NCI-H226 (cell line): ENCODE results near the gene SAMD7.
A peak's percentile ranks its signal among the peaks of the same experiment; 100 is the strongest.

Experiments used
- DNase-seq: peaks from one replicate; pipeline ENCODE4 v3.0.0-alpha.2; 2015

Gene SAMD7, protein sequence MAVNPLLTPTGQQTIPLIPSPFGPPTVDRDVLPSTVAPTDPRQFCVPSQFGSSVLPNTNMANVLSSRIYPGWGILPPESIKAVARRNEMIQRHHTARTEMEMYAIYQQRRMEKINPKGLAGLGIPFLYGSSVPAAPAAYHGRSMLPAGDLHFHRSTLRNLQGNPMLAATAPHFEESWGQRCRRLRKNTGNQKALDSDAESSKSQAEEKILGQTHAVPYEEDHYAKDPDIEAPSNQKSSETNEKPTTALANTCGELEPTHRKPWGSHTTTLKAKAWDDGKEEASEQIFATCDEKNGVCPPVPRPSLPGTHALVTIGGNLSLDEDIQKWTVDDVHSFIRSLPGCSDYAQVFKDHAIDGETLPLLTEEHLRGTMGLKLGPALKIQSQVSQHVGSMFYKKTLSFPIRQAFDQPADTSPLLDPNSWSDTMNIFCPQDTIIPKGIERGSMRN

DNA sequence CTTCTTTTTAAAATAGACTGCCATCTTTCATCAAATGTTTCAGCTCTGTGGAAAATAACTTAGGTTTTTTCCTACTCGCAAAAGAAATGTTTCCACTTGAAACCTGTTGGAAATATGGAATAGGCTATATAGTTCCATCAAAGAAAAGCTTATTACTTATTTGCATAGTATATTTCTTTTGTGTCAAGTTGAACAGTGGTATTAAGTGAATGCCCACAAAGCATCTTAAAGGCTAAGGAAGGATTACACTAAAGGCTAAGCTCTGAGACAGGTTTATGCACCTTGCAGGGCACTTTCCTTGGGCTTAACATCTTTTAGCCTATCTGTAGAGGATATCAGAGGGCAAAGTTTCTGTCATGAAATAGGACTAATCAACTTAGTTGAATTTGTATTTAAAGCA is at the start of gene SAMD7:
Gene SAMD7 (plus strand): TSS at position 301 of the 400 bp plus-strand sequence. CDS start 7,927 bp downstream, outside the sequence.
- no peak for DNase-seq

DNA sequence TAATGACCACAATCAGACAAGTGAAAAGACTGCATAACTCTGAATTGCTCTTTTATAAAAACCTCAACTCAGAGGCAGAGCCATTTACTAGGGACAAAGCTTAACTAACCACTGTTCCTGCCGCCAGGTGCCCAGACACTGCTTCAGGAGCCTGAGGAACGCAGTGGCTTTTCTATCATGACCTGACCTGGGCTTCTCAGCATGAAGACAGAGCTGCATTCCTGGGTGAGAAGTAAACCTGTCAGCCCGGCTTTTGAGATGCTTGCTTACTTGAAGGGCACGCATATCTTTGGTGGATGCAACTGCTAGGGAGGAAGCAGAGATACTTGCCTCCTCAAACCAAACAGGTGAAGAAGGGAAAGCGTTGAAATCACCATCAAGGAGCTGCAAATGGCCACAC is 49.5 kb upstream of the SAMD7 start:
- no peak for DNase-seq

DNA sequence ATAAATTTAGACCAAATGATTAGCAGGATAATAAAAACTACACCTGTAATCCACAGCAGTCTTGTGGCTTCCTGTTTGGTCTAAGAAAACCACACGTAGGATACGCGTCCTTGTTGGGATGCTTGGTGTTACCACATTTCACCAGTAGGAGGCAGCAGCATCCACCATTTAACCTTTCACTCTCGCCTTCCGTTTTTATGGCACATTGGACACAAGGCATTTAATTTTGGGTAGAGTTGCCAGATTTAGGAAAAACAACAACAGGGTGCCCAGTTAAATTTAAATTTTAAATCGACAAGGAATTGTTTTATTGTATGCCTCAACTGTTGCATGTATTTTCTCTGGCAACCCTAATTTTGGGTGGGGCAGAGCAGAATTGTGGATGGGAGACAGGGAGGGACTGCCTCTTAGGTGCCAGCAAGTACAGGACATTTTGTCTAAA is 47.9 kb upstream of the SAMD7 start:
- peak; percentile 41 for DNase-seq

DNA sequence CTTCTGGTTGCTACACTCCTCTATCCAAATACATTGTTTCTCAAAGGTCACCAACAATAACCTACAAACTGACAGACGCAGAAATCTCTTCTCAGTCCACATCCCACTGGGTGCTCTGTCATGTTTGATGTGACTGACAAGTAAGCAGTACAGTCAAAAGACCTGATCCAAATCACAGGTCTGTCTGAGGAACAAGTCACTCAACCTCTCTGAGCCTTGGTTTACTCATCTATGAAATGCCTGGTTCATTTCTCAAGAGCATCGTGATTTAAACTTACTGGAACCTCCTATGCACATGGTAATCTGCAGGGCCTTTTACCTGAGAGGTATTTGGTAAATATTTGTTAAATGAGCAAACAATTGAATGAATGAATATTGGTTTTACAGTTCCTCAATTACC is 47.1 kb upstream of the SAMD7 start:
- DNase-seq, result no peak

DNA sequence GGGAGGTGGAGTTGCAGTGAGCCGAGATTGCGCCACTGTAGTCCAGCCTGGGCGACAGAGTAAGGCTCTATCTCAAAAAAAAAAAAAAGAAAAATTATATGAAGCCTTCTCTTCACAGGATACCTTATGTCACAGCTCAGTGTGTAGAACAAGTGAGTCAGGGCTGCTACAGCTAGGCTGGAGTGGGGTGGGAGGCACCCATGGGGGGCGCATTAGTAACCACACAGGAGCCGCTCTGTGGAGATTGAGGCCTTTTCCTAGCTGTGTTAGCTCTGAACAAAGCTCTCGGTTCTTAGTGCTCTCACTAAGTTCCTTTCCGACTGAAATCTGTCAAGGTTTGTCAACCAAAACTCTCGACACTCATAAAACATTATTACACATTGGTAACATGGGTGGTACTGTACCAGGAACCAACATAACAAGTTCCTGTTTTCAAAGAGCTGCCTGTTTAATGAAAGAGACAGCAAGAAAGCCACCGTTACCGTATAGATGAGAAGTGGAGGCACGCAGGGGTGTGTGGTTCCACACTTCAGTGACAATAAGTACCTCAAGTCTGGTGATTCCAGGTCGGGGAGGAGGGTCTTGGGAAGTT is 46.1 kb upstream of the SAMD7 start:
- DNase-seq, result no peak

DNA sequence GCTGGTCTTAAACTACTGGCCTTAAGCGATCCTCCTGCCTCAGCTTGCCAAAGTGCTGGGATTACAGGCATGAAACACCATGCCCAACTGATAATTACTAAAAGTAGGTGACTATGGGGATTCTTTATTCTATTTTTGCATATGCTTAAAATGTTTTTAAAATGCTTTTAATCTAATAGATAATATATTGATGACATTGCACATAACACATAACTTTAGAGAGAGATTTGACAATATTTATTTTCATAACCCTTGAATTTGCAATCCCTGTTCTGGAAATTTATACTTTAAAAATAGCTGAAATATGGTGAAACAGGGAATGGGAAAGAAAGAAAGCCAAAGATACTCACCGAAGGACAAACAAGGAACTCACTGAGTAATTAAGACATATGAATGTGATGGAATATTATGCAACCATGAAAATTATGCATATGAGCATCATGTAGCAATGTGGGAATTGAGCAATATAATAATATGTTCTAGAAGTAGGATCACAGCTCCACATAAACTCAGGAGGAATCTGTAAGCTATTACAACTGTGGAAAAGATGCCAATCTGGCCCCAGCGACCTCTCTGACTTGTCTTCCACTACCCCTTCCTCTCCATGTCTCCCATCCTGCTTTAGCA is 43.7 kb upstream of the SAMD7 start:
- no peak for DNase-seq

DNA sequence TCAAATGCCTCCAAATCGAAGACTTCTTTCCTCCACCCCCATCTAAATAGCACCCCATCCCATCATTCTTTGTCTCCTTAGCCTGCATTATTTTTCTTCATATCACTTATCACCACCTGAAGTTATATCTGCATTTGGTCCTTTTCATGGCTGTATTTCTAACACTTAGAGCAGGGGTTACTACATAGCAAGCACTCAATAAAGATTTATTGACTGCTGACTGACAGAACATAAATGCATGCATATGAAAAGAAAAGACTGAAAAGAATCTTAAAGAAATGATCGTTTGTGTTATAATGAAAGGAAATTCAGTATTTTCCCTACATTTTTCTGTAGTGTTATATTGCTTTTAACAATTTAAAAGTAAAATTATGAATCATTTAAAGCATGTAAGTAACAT is 43.0 kb upstream of the SAMD7 start:
- no peak for DNase-seq

DNA sequence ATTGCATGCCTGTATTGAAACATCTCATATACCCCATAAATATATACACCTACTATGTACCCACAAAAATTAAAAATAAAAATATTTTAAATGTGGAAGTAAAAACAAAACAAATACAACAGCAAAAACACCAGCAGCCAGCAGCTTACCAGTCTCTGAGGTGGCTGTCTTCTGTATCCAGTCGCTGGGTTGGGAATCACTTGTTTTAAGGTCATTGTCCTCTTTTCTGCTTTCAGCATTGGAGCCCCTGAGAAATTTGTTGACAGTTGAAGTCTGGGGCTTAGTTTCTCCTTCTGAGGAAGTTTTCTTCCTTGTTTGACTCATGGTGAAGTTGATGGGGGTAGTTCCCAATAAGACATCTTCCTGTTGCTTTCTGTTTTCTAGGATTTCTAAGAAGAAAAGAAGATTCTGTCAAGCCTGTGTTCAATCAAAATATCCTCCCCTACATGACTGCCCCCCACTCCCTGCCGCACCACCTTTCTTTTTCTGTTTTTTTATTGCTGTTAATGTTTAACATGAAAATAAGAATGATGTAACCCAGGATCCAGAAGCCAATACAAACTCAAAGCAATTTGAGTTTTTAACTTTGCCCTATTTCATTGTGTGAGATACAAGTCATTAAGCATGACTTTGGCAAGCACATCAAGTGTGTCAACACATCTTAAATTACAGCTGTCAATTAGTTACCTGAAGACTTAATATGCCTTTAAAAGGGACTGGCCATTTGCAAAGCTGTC is 41.7 kb upstream of the SAMD7 start, which contains the start of gene LRRC31:
Gene LRRC31 (minus strand): TSS at position 452 of the 737 bp plus-strand sequence. CDS start 128 bp downstream, at position 324.
- DNase-seq, result no peak

DNA sequence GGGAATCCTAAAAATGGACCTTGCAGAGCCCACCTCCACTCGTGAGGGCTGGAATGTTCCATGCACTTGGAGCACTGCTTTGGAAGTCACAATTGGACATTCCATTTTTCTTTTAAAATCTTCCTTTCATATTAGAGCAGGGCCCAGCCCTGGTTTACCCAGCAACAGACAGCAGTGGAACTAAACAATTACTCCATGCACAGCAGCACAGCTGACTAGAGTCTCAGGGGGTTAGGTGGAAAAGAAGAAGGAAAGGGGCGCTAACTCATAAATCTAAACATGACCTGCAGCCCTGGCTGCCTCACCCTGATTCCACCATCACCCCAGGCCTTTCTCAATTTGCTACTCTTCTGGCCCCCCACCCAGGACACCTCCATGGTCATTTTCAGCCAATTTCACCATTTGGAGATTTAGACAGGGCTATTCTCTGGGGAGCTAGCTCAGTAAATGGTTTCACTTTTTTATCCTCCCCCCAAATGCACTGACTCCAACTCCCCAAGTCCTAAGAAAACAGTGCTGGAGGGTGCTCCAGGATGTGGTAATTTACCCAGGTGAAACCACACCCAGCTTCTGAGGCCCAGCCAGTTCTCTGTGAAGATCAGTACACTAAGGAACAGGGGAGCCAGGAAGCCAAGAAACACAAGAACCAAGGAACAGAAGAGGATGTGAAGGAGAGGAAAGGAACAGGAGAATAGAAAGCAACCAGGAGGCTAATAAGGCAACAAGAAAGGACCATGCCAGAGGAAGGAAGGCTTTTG is 40.1 kb upstream of the SAMD7 start:
- DNase-seq, result no peak

DNA sequence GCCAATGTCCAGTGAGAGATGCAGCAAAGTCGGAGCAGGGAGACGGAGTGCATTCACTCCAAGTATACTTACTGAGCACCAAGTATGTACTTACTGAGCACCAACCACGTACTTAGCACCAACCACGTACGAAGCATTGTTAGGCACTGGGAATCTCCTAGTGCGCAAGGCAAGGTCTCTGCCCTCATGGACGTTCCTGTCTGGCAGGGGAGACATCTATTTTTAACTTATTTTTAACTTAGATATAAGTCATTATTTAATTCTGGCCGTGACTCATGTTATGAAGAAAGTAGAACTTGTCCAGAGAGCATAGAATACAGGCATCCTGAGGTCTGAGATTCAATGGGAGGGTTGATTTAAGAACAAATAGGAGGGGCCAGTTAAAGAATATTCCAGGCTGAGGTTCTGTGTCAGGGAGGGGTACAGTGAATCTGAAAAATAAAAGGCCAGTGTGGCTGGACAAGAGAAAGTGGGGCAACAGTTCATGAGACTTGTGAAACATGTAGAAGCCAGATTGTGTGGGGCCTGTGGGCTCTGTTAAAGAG is 32.3 kb upstream of the SAMD7 start:
- DNase-seq, result no peak

DNA sequence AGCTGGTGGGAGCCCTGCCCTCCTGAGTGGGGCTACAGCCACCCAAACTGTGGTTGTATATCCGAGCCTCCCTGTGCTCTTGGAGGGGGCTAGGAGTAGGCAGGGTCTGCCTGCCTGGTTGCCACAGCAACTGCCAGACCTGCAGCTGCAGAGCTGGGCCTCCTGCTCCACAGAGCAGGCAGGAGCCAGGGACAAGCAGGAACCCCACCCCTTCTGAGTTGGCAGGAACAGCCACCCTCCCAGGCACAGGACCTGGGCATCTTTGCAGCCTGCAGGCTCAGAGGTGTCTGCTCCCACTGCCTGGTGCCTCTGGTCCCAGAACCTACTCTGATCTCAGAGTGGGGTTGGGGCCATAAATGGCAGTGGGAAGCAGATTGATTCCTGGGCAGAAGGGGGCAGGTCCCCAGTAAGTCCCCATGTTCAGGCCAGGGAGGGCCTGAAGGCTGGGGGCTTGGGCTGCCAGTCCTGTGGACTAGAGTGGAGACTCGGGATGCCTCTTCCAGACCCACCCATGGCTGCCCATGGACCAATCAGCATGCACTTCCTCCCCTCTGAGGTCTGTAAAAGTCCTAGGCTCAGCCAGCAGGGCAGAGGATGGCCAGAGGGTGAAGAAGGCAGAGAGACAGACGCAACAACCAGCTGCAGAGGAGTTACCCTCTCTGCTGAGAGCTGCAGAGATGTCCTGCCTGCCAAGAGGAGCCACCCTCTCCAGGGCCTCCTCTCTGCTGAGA is 31.4 kb upstream of the SAMD7 start:
- no peak for DNase-seq

DNA sequence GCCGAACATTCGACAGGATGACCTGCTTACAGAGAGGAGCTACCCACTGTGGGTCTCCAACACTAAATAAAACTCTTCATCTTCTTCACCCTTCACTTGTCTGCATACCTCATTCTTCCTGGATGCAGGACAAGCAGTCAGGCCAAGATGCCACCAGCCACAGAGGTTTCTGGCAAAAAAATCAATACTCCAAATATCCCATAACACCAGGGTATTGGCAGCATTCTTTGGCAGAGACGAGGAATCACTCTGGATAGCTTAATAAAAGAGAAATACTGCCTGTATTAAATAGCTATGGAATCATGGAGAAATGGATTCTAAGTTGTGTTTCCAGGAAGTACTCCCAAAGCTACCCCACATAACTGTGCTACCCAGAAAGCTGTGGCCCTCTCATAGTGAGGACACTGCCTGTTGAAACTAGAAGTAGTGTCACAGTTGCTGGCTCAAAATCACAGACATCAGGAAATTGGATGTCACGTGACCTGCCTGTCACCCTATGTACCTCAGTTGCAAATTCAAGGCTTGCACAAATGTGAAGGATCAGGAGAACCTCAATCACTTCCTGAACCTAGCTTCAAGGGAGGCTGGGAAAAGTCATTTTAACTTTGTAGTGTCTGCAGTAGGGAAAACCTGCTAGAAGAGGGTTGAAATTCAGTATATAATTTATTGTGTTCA is 30.7 kb upstream of the SAMD7 start:
- no peak for DNase-seq

DNA sequence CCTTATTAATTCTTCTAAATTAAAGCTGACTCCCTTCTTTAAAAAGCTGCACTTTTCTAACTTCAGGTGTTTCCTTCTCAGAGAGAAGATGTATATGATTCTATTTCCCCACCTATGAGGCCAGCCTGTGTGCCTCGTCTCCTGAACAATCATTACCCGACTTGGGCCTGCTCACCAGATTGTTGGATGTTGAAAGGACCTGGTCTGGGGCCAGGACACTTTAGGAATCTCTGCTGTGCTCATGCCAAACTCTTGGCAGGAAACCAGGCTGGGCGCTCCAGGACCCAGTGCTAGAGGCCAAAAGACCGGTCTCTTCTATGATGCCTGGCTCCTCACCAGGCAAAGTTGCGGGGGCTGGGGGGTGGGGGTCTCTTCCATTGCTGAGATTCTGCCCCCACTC is 24.7 kb upstream of the SAMD7 start:
- DNase-seq, result peak; percentile 44

DNA sequence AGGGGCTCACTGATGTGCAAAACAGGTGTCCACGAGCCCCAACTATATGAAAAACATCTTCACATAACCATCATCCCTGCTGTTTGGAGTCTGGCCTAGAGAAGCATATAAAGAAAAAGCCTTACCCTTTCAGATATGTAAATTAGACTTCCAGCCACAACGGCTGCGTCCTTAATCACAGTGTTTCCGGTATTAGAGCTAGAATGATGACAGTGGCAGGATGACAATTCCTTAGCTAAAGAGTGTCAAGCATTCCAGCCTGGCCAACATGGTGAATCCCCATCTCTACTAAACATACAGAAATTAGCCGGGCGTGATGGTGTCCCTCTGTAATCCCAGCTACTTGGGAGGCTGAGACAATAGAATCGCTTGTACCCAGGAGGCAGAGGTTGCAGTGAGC is 19.5 kb upstream of the SAMD7 start:
- no peak for DNase-seq

DNA sequence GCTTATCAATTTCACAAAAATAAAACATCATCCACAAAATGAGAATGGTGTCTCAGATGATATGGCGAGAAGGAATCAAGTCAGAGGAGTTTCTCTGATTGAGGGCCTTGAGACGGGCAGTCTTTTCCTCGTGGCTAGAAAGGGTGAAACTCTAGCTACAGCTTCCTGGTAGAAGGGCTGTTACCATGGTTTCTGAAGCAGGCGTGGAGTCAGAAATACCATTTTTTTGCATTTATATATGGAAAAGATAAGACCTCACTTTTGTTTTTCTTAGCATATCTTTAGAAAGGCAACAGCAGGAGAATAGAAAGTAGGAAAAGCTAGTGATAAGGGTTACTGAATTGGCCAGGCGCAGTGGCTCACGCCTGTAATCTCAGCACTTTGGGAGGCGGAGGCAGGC is 17.3 kb upstream of the SAMD7 start:
- DNase-seq, result no peak

DNA sequence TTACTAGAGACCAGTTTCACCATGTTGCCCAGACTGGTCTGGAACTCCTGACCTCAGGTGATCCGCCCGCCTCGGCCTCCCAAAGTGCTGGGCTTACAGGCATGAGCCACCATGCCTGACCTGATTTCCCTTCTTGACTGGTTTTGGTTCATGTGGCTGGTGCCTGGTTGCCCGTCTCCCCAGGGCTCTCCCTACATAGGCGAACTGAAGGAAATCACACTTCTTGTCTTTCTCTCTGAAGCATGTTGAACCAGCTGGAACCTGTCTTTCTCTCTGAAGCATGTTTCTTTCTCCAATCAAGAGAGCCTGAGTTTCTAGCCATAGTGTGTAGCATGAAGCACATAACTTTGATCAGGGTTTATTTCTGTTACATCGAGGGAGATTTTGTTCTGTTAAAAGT is 16.3 kb upstream of the SAMD7 start:
- no peak for DNase-seq

DNA sequence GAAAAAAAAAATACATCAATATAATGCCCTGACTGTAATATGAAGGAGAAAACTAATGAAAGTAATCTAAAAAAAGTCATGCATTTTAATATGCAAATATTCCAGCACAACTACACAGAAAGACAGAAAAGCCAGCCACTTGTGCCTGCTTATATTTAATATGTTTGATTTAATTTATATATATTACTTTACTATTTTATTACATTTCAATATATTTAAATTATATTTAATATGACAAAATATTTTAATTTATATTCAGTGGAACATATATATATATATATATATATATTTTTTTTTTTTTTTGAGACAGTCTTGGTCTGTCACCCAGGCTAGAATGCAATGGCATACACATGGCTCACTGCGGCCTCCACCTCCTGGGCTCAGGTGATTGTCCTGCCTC is 14.1 kb upstream of the SAMD7 start:
- no peak for DNase-seq

DNA sequence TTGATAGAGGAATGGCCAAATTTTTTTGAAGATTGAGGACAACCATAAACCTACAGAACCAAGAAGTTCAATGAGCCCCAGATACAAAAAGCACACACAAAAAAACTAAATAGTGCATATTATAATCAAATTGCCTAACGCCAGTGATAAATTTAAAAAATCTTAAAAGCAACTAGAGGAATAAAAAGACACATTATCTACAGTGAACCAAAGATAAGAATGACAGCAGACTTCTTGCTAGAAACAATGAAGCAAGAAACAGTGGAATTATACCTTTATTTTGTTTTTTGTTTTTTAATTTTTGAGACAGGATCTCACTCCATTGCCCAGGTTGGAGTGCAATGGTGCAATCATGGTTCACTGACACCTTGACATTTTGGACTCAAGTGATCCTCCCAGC is 9.9 kb upstream of the SAMD7 start:
- no peak for DNase-seq

DNA sequence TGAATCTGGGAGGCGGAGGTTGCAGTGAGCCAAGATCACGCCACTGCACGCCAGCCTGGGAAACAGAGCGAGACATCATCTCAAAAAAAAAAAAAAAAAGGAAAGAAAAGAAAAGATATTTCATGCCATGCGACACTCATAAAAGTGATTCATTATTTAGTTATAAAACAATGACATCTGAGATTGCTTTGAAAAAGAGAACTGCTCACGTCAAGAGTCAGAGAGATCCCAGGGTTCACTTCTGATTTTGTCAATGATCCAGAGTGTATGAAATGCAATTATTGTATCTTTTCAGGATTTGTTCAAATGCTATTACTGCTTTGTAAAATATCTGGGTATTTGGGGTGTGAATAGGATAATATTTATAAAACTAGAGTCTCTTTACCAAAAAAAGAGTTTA is 6.0 kb upstream of the SAMD7 start:
- no peak for DNase-seq

DNA sequence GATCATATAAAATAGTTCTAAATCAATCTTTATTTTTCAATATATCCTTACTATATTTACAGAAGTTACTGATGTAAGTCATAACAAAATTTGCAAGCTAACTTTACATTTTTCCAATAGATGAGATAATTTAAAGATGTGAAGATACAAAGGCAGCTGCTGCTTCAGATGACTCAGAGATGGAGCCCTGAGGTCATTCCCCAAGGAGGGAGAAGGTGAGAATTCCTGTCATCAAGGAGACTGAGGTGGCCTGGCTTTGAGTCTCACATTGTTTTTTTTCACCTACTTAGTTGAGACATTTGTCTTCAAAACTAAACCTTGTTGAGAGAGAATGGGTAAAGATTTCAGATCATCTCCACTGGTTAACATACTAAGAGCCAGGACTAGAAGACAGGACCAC is 3.9 kb upstream of the SAMD7 start:
- no peak for DNase-seq

DNA sequence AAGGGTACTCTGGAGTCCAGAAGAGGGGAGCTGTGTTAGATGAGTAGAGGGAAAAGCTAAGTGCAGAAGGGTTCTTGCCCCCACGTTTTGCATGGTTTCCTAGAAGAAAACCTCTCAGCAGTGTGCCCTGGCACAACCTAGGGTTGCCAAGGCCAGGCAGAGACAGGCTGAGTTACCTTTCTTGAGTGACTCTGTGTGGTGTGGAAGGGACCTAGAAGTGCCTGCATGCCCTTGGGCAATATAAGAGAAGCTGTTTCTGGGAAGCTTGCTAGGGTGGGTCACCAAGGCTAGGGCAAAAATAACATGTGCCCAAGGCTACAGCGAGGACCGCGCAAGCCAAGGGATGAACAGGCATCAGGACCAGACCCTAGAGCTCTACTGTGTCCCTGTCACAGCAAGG is 3.4 kb upstream of the SAMD7 start:
- no peak for DNase-seq
